ENCODE measurements around the gene DPP9.

DNA sequence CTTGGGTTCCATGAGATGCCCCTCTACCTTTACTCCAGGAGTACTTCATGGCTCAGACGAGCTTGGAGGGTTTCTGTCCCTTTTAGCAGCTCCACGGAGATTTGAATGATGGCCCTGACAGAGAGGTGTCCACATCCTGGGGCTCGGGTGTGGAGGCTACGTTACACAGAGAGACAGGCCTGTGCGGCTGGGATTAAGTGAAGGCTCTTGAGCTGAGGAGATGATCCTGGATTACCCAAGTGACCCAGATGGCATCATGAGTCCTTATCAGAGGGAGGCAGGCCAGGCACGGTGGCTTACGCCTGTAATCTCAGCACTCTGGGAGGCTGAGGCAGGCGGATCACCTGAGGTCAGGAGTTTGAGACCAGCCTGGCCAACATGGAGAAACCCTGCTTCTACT is 12.4 kb downstream of the DPP9 start:
- TF ChIP-seq, protein P1, sequence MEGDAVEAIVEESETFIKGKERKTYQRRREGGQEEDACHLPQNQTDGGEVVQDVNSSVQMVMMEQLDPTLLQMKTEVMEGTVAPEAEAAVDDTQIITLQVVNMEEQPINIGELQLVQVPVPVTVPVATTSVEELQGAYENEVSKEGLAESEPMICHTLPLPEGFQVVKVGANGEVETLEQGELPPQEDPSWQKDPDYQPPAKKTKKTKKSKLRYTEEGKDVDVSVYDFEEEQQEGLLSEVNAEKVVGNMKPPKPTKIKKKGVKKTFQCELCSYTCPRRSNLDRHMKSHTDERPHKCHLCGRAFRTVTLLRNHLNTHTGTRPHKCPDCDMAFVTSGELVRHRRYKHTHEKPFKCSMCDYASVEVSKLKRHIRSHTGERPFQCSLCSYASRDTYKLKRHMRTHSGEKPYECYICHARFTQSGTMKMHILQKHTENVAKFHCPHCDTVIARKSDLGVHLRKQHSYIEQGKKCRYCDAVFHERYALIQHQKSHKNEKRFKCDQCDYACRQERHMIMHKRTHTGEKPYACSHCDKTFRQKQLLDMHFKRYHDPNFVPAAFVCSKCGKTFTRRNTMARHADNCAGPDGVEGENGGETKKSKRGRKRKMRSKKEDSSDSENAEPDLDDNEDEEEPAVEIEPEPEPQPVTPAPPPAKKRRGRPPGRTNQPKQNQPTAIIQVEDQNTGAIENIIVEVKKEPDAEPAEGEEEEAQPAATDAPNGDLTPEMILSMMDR (IDR thresholded peaks at IDR 0.05): no peak
- TF ChIP-seq POLR2AphosphoS5 (IDR thresholded peaks at IDR 0.05): no peak
